OCI-M2 (cell line): ENCODE data around the gene ACKR3.

Source experiments
- DNase-seq: peaks from one replicate; lab custom pipeline; 2025; ENCODE audit not compliant: unreplicated experiment; lab: John Stamatoyannopoulos, UW

ACKR3 gene

DNA sequence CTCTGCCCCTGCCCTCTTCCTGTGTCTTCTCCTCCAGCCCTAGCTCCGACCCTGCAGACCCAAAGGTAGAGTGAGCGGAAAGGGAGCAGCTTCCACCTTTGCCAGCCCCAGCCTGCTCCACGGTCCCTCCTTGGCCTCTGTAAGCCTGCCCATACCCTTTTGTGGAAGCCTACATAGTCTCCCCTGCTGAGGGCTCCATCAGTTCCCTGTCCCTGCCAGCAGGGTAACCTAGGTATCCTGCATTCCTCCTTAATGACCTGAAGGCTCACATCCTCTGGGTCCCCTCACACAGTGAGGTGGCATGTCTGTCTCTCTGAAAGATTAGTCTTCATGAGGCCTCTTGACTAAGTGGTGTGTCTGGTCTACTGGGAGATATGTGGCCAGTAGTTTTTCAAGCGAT lies 20.5 kb upstream of the ACKR3 start:
- DNase-seq = no peak

DNA sequence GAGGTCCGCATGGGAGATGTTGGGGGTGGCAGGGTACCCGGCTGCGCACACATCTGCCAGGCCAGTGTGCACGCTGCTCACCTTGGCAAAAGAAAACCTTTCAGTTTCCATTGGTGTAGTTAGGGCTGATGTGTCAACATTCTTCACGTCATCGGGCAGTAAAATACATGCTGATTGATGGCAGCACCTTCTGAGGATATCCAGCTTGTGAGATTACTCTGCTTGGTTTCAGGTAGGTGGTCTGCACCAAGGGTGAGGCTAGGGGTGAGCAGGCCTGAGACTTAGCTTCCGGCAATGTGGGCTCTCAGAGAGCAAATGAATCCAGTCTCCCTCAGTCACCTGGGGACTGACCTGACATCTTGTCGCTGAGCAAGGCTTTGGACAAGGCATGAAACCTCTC lies 19.3 kb upstream of the ACKR3 start:
- DNase-seq = no peak

GRCh38 chr2:236550701-236551465 lies 18.7 kb upstream of the ACKR3 start:
- no peak for DNase-seq

- DNase-seq = no peak
Observed at GRCh38 chr2:236551471-236552211, 18.0 kb upstream of the ACKR3 start.

GRCh38 chr2:236552212-236552542 lies 17.4 kb upstream of the ACKR3 start:
- no peak for DNase-seq

DNA sequence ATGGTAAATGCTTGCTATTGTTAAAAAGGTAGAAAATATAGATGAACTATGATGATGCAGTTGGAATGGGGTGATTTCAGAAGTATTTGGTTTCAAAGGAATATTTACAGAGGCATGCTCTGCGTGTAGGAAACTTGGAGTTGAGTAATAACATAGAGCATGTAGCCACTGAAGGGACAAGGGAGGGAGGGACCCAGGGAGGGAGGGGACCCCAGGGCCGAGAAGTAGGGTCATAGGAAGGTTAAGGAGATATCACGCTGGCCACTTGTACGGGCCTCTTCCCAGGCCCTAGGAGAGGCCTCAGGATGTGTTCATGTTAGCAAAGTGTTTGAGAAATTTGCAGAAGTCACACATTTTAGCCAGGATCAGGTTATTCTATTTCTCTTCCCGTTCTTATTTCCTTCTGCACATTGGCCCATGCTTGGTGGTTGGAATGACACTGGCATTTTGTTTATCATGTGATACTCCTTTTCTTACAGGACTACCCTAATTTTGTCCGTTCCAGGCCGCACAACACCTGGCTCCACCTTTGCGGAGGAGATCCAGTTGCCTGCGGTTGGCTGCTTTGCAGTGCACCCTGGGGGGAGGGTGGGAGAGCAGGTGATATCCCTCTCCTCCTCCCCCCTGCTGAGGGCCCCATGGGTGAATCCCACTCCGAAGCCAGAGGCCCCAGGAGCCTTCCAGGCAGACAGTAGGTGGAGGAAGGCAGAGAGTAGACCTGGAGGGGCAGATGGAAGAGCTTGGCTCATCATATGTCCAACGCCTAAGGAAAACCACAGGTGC lies 16.9 kb upstream of the ACKR3 start:
- DNase-seq = no peak

GRCh38 chr2:236553522-236553921 lies 16.1 kb upstream of the ACKR3 start:
- DNase-seq = no peak

- no peak for DNase-seq
Observed at GRCh38 chr2:236554629-236555282, 14.9 kb upstream of the ACKR3 start.

DNA sequence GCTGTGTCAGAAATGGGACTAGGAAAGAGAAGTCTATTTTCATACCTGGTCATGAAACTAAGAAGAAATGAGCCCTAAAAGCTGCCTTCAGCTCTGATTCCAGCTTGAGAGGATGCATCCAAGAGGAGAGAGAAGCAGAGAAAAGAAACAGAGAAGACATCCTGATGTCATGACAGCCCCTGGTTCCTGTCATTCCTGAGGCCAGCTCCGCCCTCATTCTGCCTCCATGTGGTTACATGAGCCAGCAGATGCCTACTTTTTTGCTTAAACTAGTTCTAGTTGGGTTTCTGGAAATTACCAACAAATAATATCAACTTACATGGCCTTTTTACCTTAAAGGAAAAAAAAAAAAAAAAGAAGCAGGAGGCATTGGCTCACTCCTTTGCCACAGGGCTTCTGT lies 14.1 kb upstream of the ACKR3 start:
- DNase-seq = no peak

DNA sequence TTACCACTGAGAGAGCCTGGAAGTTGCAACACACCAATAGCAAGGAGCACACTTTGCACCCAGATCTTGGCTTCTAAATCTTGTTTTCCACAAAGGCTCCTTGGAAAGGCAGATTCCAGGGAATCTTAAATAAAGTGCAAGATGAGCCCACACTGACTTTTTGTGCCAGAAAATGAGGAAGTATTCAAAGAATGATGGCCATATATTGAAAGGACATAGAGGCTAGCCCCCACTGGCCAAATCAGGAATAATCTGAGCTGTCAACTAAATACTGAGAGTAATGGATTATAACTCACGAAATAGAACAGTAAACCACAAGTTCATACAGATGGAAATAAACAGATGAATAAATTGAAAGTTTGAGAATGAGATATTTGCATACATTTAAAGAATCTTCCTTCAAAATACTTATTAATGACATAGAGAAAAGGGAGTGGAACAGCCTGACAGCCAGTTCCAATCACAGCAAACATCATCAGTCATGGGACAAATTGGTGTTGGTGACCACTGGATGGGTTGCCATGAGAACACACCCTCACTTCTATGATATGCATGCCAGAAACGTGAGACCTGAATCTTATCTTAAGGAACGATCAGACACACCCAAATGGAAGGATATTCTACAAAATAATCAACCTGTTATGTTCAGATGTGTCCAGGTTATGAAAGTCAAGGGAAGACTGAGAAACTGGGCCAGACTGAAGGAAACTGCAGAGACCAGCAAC lies 12.2 kb upstream of the ACKR3 start:
- no peak for DNase-seq

- no peak for DNase-seq
Observed at GRCh38 chr2:236558036-236558435, 11.6 kb upstream of the ACKR3 start.

DNA sequence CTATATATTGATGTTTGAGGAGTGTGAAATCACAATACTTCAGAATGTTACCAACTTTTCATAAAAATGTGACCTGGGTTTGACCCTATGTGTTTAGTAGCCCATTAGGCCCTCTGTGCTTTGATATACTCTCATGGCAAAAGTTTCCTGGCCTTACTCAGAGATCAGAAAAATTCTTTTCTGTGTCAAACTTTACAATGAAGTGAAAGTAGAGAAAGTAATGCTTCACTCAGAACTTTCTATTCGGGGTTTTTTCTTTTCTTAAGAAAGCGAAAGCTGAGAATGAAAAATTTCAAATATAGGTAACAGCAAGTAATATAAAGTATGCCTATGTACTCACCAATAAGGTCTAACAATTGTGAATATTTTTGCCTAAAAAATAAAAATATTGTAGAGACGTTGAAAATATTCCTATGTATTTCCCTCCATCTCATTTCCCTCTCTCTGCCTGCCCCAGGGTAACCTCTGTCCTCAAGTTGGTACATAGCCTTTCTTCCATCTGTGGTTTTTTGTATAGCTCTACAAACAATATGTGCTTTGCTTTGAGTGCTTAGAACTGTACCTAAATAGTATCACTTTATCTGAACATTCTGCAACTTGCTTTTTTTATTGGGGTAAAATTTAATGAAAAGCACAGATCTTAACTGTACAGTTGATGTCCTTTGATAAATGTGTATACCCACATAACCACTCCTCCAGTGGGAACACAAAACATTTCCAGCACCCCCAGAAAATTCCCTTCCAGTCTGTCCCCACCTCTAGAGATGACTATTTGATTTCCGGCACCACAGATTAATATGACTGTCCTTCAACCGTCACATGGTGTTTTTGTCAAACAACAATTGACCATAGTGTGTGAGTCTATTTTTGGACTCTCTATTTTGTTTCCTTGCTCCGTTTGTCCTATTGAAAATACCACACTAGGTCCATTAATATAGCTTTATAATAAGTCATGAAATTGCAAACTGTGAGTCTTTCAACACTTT lies 10.3 kb upstream of the ACKR3 start:
- DNase-seq = no peak

DNA sequence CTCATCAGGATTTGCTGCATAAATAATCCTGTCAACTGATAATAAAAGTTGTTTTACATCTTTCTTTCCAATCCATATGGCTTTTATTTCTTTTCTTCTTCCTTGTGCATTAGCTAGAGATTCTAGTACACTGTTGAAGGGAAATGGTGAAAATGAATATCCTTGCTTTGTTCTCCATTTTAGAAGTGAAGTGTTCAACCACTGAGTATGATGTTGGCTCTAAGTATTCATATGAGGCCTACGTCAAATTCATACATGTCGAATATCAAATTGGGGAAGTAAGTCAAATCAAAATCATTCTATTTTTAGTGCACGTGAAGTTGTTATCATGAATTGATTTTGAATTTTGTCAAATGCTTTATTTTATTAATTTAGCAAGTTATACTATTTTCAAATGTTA lies 7.8 kb upstream of the ACKR3 start:
- DNase-seq = no peak

- no peak for DNase-seq
Observed at GRCh38 chr2:236562434-236562833, 7.2 kb upstream of the ACKR3 start.

GRCh38 chr2:236563953-236564352 lies 5.7 kb upstream of the ACKR3 start:
- no peak for DNase-seq

GRCh38 chr2:236565212-236565611 lies 4.4 kb upstream of the ACKR3 start:
- no peak for DNase-seq

- no peak for DNase-seq
Observed at GRCh38 chr2:236565879-236566402, 3.7 kb upstream of the ACKR3 start.

DNA sequence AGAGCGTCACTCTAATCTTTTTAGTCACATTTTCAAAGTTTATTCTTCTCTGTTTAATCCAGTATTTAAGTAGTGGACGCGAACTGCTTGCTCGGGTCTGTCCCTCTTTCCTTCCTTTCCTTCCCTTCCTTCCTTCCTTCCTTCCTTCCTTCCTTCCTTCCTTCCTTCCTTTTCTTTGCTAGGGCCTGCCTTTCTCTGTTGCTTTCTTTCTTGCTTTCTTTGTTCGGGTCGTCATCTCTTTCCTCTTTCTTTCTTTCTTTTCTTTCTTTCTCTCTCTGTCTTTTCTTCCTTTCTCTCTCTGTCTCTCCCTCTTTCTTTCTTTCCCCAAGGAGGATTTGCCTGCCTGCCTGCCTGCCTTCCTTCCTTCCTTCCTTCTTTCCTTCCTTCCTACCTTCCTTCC lies 3.0 kb upstream of the ACKR3 start:
- no peak for DNase-seq
